GM10847 (cell line): ENCODE results near the gene C1orf232.

ENCODE experiments used
- POLR2A ChIP-seq: IDR thresholded peaks from 2 replicates; pipeline ENCODE4 v1.6.1; 2011; ENCODE audit not compliant: insufficient read length; ENCODE audit errors: extremely low read depth

Gene C1orf232

DNA sequence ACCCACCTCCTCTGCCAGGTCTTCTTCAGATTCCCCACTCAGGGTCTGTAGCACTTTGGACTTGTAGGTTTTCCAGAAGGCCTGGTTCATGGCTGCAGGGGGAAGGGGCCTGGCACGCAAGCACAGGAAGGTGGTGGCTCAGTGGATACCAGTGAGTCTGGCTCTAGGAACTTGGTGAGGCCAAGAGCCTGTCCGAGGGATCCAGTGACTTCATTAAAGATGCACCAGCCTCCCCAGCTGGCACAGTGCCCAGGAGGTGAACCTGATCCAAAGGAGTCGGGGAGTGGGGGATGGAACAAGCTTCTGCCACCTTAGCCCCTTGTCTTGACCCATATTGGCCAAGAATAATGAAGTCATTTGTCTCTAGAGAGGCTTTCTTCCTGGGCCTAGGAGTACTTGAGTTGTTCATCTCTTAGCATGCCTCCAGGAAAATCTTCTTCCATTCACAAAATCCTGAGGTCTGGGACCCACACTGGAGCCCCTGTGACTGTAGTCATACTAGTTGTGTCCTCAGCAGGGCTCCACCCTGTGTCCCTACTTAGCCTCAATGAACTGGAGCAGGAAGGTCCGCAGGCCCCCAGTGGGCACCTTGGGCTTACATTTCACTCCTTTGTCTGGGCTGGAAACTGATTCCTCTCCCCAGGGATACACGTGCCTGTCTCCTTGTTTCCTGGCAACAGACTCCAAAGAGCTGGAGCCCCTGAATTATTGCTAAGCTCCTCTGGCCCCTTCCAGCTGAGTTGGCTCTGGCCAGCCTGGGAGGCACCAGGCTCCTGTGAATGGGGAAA lies at the start of gene C1orf232:
C1orf232 (minus strand) TSS at position 554 of the 788 bp plus-strand sequence; CDS start at position 90, 464 bp downstream.
- TF ChIP-seq POLR2A = no peak

DNA sequence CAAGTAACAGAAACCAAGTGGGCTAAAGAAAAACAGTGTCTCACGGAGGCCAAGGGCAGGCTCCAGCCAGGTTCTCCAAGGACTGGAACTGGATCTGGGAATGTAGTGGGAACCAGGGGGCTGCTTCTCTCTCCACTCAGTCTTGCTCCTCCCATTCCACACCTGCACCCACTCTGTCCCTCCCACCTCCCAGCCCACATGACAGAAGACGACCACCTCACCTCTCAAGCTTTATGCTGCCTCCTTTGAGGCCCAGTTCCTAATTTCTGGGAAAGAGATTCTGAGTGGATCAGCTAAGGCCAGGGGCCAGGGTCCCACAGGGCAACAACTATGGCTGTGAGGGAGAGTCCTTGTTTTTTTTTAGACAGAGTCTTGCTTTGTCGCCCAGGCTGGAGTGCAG lies 46.5 kb upstream of the C1orf232 start:
- TF ChIP-seq POLR2A = no peak

GRCh38 chr1:26213335-26213905 lies 44.7 kb upstream of the C1orf232 start:
- no peak for TF ChIP-seq POLR2A

DNA sequence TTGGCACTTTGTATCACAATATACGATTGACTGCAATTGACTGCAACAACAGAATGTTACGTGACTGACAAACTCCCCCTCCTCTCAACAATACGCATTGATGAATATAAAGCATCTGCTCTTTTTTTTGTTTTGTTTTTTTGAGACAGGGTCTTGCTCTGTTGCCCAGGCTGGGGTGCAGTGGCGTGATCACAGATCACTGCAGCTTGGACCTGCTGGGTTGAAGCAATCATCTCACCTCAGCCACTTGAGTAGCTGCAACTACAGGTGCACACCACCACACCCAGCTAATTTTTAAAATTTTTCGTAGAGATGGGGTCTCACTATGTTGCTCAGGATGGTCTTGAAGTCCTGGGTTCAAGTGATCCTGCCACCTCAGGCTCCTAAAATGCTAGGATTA lies 44.0 kb upstream of the C1orf232 start:
- no peak for TF ChIP-seq POLR2A

DNA sequence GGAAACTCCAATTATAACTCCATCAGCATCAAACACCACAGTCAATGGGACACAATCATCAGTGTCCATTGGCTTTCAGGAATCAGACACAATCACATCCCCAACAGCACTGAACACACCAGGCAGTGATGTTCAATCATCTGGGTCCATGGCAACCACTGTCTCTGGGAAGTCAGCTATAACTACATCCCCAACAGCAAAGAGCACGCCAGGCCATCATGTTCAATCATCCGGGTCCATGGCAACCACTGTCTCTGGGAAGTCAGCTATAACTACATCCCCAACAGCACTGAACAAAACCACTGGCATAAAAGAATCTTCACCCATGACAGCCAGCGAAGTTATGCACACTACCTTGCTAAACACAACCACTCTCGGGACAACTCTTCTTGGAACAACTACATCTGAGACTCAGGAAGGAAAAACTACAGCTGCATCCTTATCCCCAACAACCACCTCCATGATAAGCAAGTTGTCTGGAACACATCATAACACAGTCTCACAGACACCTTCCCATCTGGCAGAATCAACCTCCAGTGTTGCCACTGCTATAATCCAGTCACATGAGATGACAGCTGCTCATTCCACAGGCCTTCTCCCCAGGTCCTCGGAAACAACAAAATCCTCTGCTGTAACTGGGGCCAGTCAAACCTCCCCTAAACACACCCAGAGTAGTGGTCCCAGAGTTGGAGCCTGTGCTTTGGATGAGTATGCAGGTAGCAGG lies 41.5 kb upstream of the C1orf232 start:
- no peak for TF ChIP-seq POLR2A

DNA sequence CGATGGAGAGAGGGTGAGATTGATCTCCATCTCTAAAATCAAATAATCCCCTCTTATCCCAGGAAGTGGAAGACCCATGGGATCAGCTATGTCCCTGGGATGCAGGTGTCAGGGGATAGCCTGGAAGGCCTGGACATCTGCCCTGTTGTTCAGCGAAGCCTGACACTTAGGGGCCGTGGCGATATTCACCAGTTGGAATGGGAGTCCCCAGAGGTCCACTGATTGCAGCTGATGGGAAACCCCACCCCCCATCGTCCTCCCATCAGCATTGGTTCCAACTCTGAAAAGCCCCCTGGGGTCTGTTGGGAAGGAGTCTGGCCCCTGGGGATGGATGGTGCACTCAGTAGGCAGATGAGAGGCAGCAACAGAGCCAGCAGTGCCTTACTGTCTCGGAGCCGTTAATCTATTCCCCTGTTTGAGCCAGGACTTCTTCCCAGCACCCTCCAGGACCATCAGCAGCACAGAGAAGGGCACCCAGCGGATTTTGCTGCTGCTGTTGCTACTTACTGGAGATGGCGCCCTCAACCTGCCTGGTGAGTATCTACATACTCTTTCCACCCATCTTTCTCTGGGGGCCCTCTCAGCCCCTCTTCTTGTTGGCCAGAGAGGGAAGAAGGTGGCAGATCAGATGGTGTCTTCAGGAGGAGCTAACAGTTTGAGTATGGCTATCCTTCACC lies 35.0 kb upstream of the C1orf232 start:
- TF ChIP-seq POLR2A = no peak

- no peak for TF ChIP-seq POLR2A
Measured at GRCh38 chr1:26200413-26200812, 31.6 kb upstream of the C1orf232 start.

DNA sequence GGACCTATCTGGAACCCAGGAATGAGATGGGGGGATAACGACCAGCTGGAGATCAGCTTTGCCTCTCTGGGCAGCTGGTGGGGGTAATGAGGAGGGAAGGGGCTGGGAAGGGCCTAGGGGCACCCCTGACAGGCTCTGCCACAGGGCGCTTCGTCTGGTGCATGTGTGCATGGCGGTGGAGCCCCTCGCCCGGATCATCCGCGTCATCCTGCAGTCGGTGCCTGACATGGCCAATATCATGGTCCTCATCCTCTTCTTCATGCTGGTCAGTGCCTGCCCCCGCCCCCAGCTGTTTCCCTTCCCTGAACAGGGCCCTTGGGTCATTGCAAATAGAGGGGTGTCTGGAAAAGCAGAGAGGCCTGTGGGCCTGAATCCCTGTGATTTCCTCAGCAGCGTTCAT lies 29.1 kb upstream of the C1orf232 start:
- TF ChIP-seq POLR2A = no peak

DNA sequence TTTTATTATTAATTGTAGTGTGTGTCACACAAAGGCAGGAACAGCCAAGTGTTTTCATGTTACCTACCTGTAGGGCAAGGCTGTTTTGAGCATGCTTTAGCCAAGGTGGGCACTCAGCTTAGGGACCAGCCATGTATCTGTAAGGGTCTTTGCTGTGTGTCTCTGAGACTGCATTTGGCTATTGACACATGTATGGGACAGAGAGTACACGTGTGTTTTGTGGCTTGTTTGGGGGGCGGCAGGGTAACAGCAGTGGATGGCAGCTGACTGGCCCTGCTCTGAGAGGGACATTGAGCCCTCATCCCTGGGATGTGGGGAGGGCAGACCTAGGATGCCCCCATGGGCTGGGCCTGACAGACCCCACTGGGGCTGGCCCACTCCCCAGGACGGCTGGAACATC lies 28.5 kb upstream of the C1orf232 start:
- TF ChIP-seq POLR2A = no peak

DNA sequence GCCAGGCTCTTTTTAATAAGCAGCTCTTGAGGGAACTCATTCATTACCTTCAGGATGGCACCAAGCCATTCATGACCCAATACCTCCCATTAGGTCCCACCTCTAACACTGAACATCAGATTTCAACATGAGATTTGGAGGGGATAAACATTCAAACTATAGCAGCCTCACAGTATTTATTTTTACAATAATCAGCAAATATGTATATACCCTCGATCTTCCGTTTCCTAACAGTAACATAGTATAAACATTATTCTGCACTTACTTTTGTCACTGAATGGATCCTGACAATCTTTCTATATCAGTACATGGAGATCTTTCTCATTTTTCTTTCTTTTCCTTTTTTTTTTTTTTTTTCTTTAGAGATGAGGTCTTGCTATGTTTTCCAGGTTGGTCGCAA lies 27.0 kb upstream of the C1orf232 start:
- no peak for TF ChIP-seq POLR2A

DNA sequence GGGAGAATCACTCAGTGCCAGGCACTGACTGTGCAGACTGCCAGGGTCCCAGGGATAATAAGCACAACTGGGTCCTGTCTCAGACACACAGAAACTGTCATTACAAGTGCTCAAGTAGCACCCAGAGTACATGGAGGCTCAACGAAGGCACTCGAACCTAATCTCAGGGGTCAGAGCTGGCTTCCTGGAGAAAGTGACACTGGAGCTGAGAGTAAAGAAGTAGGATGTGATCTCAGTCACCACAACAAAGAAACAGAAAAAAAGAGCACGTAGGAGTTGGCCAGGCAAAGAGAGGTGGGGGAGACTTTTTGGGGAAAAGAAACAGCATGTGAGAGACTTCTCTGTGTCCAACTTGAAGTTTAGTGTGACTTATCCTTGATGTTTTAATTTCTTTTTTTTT lies 23.0 kb upstream of the C1orf232 start:
- TF ChIP-seq POLR2A = no peak

DNA sequence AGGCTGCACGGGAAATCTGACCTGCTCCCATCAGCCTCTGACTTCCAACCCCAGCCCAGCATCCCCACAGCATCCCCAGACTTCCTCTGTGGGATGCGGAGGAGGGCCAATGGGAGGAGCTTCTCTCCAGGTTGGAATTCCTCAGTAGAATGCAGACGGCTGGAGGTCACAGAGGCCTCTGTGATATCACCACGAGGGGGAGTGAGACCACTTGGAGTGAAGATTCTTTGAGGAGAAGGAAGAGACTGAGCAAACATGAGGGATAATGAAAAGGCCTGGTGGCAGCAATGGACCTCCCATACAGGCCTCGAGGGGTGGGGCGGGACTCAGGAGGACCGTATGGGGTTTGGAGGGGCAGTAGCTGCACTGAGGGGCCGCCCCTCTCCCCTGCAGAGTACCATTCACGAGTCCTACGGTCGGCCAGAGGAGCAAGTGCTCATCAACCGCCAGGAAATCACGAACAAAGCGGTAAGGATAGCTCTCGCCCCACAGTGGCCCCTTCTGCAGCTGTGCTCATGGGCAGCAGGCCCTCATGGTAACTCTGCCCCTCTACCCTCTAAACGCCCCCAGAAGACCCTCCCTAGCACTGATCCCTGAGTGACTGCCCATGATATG lies 21.7 kb upstream of the C1orf232 start, which contains the start of gene CATSPER4:
CATSPER4 (plus strand) TSS at position 230 of the 615 bp plus-strand sequence; CDS start at position 256, 26 bp downstream.
- no peak for TF ChIP-seq POLR2A

DNA sequence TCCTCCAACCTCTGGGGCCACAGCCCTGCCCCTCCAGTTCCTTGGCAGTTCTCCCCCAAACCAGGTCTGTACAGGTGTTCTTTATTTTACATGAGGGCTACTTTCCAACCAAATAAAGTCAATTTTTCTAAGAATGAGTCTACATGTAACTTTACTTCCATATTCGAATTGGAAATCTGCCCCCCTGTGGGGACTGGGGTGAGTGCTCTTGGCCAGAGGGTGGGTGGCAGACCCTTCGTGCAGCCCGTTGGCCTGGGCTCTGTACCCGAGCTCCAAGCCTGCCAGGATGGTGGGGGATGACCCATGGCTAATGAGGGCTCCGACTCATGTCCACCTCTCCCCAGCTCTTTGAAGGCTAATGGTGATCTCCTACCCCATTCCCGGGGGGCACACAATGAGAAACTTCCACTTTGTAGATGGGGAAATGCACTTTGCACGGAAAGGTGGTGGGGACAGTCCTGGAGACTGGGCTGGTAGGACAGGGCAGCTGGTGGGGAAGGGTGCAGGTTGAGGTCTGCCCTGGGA lies 21.1 kb upstream of the C1orf232 start:
- TF ChIP-seq POLR2A = no peak

GRCh38 chr1:26189331-26189730 lies 20.6 kb upstream of the C1orf232 start:
- no peak for TF ChIP-seq POLR2A

DNA sequence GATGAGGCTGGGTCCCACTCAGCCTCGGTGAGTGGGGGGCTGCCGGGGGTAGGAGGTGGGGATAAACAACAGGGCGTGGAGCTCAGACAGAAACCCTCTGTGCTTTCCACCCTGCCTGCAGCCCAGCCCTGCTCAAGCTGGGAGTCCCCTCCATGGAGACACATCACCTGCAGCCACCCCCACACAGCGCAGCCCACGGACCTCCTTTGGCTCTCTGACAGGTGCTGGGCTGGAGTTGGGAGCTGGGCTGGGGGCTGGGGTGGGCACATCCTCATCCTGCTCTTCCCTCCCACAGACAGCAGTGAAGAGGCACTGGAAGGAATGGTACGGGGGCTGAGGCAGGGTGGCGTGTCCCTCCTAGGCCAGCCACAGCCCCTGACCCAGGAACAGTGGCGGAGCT lies 19.7 kb upstream of the C1orf232 start:
- no peak for TF ChIP-seq POLR2A
